Measurements from ENCODE around the gene UBE2O.

GRCh38 chr17:76451506-76451905 is 1.4 kb downstream of the UBE2O start:
- TF ChIP-seq EZH2 (IDR thresholded peaks at IDR 0.05; ENCODE audit: insufficient read depth, poor library complexity, severe bottlenecking) (no peak), EZH2phosphoT487 (IDR thresholded peaks at IDR 0.05; ENCODE audit: insufficient read depth, low read depth) (no peak)
